SK-N-SH treated with all-trans-retinoic acid at 6 μM for 48 hours (cell line): ENCODE measurements around the gene QSOX1.

Experiments used
- CREB5 ChIP-seq: fragments of 250-450 bp; sonication (Bioruptor Pico); IDR thresholded peaks from 2 replicates; pipeline ENCODE4 v1.5.1; 2020; ENCODE audit warnings: low read depth, mild to moderate bottlenecking, moderate library complexity
- CSDC2 ChIP-seq: fragments of 250-450 bp; sonication (Bioruptor Pico); IDR thresholded peaks from 2 replicates; pipeline ENCODE4 v1.5.0; 2020; ENCODE audit warnings: mild to moderate bottlenecking, moderate library complexity
- ESRRG ChIP-seq: fragments of 250-450 bp; sonication (Bioruptor Pico); IDR thresholded peaks from 2 replicates; pipeline ENCODE4 v1.6.1; 2021; ENCODE audit warnings: mild to moderate bottlenecking
- GLIS3 ChIP-seq: fragments of 250-450 bp; sonication (Bioruptor Pico); IDR thresholded peaks from 2 replicates; pipeline ENCODE4 v1.5.0; 2020; ENCODE audit warnings: mild to moderate bottlenecking, moderate library complexity
- ISL1 ChIP-seq: fragments of 250-450 bp; sonication (Bioruptor Pico); IDR thresholded peaks from 2 replicates; pipeline ENCODE4 v2.1.2; 2022; ENCODE audit warnings: mild to moderate bottlenecking, moderate library complexity
- RARB ChIP-seq: fragments of 250-450 bp; sonication (Bioruptor Pico); IDR thresholded peaks from 2 replicates; pipeline ENCODE4 v1.8.0; 2021; ENCODE audit warnings: mild to moderate bottlenecking, moderate library complexity
- TCF4 ChIP-seq: fragments of 250-450 bp; sonication (Bioruptor Pico); IDR thresholded peaks from 2 replicates; pipeline ENCODE4 v1.8.0; 2021; ENCODE audit warnings: mild to moderate bottlenecking, moderate library complexity, borderline replicate concordance
- ZFP3 ChIP-seq: fragments of 250-450 bp; sonication (Bioruptor Pico); IDR thresholded peaks from 2 replicates; pipeline ENCODE4 v1.5.0; 2020; ENCODE audit warnings: mild to moderate bottlenecking, moderate library complexity
- ZNF70 ChIP-seq: fragments of 450-650 bp; formaldehyde crosslinking; IDR thresholded peaks from 2 replicates; pipeline ENCODE4 v1.5.0; 2020; ENCODE audit warnings: mild to moderate bottlenecking, moderate library complexity
- ZNF8 ChIP-seq: fragments of 450-650 bp; formaldehyde crosslinking; IDR thresholded peaks from 2 replicates; pipeline ENCODE4 v1.5.0; 2020; ENCODE audit warnings: mild to moderate bottlenecking, moderate library complexity
- TF ChIP-seq, protein P1 (sequence below): fragments of 250-450 bp; sonication (Bioruptor Pico); IDR thresholded peaks from 2 replicates; pipeline ENCODE4 v1.8.0; 2020; ENCODE audit warnings: mild to moderate bottlenecking, moderate library complexity, borderline replicate concordance
- TF ChIP-seq, protein P2 (sequence below): fragments of 250-450 bp; sonication (Bioruptor Pico); IDR thresholded peaks from 2 replicates; pipeline ENCODE4 v1.5.1; 2021; ENCODE audit warnings: mild to moderate bottlenecking, moderate library complexity
- TF ChIP-seq, protein P3 (sequence below): fragments of 250-450 bp; sonication (Bioruptor Pico); IDR thresholded peaks from 2 replicates; pipeline ENCODE4 v1.5.0; 2020; ENCODE audit warnings: mild to moderate bottlenecking, moderate library complexity

GRCh38 chr1:180219776-180220175, 65.1 kb downstream of the QSOX1 start:
- TF ChIP-seq CREB5 (CRISPR knock-in tag) (no peak), ZNF70 (no peak), RARB (no peak), ESRRG (CRISPR knock-in tag) (no peak), TCF4 (no peak), GLIS3 (CRISPR knock-in tag) (no peak), ZNF8 (CRISPR knock-in tag) (no peak), CSDC2 (CRISPR knock-in tag) (no peak), ISL1 (CRISPR knock-in tag) (no peak), ZFP3 (CRISPR knock-in tag) (no peak)
- TF ChIP-seq, protein P1, sequence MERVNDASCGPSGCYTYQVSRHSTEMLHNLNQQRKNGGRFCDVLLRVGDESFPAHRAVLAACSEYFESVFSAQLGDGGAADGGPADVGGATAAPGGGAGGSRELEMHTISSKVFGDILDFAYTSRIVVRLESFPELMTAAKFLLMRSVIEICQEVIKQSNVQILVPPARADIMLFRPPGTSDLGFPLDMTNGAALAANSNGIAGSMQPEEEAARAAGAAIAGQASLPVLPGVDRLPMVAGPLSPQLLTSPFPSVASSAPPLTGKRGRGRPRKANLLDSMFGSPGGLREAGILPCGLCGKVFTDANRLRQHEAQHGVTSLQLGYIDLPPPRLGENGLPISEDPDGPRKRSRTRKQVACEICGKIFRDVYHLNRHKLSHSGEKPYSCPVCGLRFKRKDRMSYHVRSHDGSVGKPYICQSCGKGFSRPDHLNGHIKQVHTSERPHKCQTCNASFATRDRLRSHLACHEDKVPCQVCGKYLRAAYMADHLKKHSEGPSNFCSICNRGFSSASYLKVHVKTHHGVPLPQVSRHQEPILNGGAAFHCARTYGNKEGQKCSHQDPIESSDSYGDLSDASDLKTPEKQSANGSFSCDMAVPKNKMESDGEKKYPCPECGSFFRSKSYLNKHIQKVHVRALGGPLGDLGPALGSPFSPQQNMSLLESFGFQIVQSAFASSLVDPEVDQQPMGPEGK: no peak
- TF ChIP-seq, protein P2, sequence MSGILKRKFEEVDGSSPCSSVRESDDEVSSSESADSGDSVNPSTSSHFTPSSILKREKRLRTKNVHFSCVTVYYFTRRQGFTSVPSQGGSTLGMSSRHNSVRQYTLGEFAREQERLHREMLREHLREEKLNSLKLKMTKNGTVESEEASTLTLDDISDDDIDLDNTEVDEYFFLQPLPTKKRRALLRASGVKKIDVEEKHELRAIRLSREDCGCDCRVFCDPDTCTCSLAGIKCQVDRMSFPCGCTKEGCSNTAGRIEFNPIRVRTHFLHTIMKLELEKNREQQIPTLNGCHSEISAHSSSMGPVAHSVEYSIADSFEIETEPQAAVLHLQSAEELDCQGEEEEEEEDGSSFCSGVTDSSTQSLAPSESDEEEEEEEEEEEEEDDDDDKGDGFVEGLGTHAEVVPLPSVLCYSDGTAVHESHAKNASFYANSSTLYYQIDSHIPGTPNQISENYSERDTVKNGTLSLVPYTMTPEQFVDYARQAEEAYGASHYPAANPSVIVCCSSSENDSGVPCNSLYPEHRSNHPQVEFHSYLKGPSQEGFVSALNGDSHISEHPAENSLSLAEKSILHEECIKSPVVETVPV (CRISPR knock-in tag): no peak
- TF ChIP-seq, protein P3, sequence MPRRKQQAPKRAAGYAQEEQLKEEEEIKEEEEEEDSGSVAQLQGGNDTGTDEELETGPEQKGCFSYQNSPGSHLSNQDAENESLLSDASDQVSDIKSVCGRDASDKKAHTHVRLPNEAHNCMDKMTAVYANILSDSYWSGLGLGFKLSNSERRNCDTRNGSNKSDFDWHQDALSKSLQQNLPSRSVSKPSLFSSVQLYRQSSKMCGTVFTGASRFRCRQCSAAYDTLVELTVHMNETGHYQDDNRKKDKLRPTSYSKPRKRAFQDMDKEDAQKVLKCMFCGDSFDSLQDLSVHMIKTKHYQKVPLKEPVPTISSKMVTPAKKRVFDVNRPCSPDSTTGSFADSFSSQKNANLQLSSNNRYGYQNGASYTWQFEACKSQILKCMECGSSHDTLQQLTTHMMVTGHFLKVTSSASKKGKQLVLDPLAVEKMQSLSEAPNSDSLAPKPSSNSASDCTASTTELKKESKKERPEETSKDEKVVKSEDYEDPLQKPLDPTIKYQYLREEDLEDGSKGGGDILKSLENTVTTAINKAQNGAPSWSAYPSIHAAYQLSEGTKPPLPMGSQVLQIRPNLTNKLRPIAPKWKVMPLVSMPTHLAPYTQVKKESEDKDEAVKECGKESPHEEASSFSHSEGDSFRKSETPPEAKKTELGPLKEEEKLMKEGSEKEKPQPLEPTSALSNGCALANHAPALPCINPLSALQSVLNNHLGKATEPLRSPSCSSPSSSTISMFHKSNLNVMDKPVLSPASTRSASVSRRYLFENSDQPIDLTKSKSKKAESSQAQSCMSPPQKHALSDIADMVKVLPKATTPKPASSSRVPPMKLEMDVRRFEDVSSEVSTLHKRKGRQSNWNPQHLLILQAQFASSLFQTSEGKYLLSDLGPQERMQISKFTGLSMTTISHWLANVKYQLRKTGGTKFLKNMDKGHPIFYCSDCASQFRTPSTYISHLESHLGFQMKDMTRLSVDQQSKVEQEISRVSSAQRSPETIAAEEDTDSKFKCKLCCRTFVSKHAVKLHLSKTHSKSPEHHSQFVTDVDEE (CRISPR knock-in tag): no peak
